Endometrial microvascular endothelial cells (primary cell): ENCODE results near the gene CD86. TPM values are rescaled to one million over a fixed set of nuclear protein-coding genes. Genes with fewer than 3 reads are reported as not detected.
"Not testable (repeated sequence)": the region's sequence is repeated elsewhere in the genome, so short reads cannot be mapped to it uniquely, and the experiment has no call there.

ENCODE experiments used
- in situ Hi-C: cut with HindIII; loops from 2 replicates; pipeline ENCODE4 v1.10.0; 2017; ENCODE audit warnings: low sequenced_read_pairs, low pct_unique_long_range_greater_than_20kb; ENCODE audit errors: inconsistent ontology term
- total RNA-seq: library from RNA; depleted of rRNA; stranded (reverse); fragments of >200 nt; gene quantifications from one replicate; pipeline ENCODE4 v1.2.3, GENCODE V29; 2015; ENCODE audit errors: inconsistent ontology term

Gene CD86
- total RNA-seq, 1 donor from 2014 or later: not detected

DNA sequence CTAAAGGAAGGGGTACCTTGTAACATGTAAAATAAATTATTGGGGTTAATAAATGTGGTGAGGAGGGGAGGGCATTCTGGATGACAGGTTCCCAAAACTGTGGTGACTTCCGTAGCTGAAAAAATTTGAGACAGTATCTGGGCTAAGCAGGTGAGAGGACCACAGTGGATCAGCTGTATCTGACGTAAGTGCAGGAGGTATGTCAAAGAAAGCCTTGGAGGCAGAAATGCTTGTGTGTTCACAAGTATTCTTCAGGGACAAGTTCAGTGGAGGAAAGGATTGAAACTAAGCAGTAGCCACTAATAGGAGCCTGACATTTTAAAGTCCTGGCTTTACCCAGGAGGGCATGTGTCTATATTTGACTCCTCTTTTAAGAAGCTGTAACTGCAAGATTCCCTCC lies 52.0 kb downstream of the CD86 start:
- in situ Hi-C loops: no loop called here

DNA sequence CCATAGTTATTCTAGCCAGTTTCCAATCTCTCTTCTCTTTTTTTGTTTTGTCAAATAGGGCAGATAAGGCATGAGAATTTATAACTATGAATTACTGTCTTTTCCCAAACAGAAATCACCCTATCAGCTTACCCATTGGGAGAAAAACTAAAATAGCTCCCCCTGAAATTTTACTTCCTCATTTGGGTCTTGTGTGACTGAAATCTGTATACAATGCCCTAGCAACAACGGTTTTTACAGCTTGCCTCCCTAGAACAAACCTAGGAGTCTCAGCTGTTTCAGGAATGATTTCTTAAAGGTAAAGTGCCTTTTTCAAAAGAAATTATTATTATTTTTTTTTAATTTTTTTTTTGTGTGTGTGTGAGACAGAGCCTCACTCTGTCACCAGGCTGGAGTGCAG lies 56.8 kb downstream of the CD86 start:
- in situ Hi-C loops: no loop called here

DNA sequence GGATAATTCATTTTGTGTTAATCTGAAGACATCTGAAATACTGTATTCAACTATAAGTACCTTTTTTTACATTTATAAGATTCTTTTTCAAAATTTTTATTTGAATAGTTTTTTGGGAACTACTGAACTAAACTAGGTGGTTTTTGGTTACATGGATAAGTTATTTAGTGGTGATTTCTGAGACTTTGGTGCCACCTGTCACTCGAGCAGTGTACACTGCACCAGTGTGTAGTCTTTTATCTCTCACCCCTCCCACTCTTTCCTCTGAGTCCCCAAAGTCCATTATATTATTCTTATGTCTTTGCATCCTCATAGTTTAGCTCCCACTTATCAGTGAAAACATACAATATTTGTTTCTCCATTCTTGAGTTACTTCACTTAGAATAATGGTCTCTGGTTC lies 57.6 kb downstream of the CD86 start:
- in situ Hi-C loops: no loop called here

DNA sequence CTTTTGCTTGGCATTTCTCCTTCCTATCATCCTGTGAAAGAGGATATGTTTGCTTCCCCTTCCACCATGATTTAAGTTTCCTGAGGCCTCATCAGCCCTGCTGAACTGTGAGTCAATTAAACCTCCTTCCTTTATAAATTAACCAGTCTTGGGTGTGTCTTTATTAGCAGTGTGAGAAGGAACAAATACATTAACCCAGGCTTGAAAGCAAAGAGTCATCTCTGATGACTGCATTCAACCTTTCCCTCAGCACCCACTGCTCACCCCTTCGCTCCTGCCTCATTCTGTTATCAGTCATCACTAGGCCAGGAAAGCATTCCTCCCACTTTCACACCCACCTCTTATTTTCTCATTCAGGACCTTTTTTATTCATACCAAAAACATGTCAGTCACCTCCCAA lies 68.7 kb downstream of the CD86 start:
- in situ Hi-C loops: no loop called here

DNA sequence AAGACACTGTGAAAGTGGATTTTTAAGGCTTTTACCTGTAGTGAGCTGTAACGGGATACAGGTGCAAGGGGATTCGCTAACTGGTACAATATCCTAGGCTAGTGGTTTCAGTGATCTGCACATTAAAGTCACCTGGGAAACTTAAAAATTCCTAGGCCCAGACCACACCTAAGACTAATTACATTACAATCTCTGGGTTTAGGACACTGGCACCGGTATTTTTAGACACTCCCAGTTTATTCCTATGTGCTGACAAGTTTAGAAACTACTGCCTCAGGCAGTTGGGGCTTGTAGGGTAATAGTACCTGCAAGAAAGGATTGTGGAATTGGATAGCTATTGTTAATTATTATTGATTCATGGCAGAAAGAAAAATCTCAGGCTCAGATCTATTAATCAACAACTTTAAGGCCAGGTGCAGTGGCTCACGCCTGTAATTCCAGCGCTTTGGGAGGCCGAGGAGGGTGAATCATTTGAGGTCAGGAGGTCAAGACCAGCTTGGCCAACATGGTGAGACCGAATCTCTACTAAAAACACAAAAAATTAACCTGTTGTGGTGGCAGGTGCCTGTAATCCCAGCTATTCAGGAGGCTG lies 77.9 kb downstream of the CD86 start:
- in situ Hi-C loops: no loop called here

DNA sequence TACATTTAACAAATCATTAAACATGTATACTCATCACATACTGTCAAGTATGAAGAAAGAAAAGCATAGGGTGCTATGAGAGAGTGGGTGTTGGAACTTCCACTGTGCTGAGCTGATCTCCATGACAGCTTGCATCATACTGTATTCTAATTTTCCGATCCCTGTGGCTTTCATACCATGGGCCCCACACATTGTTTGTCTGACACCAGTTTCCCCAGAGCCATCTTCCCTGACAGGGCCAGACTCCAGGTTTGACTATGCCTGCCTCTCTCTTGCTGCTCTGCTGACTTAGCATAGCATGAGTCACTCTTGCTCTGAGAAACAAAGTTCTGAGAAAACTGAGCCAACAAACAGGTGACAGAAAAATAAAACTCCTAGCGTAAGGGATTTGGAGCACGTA lies 91.3 kb downstream of the CD86 start:
- in situ Hi-C loops: no loop called here

DNA sequence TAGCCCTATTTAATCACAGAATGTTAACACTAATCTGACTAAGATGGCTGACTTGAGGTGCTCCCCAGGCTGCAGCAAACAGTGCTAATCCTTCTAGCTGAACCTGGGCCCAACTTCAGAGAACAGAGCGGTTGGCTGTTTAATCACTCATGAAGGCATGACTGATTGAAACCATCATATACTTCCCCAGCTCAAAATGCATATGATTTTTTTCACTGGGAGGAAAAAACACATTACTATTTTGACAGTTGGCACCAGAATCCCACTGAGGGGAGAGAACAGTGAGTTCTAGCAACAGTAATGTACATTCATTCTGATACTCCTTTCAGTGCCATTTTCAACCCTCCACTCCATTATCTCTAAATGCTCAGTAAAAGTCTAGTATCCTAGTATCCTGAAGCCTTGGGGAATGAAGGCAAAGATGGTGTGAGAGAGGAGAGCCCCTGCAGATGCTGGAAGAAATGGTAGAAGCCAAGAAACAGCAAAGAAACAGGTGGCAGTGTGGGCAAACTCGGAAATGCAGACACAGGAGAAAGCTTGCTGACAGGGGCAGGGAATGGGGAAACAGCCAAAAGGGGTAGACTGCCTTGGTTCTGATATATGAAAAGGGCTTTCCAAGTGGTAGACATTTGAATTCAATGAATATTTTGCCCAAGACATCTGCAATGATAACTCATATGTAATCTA lies 93.9 kb downstream of the CD86 start:
- in situ Hi-C loops: no loop called here

DNA sequence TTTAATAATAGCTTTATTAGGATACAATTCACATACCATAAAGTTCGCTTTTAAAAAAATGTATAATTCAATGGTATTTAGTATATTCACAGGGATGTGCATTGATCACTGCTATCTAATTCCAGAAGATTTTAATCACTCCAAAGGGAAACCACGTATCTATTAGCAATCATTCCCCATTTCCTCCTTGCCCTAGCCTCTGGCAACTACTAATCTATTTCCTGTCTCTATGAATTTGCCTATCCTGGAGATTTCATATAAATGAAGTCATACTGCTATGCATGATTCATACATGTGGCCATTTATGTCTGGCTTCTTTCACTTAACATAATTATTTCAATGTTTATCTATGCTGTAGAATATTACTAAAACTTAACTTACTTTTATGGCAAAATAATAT lies 96.3 kb downstream of the CD86 start:
- in situ Hi-C loops: no loop called here

DNA sequence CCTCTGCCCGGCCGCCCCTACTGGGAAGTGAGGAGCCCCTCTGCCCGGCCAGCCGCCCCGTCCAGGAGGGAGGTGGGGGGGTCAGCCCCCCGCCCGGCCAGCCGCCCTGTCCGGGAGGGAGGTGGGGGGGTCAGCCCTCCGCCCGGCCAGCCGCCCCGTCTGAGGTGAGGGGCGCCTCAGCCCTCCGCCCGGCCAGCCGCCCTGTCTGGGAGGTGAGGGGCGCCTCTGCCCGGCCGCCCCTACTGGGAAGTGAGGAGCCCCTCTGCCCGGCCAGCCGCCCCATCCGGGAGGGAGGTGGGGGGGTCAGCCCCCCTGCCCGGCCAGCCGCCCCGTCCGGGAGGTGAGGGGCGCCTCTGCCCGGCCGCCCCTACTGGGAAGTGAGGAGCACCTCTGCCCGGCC lies 109.8 kb downstream of the CD86 start:
- in situ Hi-C loops: not testable (repeated sequence)

DNA sequence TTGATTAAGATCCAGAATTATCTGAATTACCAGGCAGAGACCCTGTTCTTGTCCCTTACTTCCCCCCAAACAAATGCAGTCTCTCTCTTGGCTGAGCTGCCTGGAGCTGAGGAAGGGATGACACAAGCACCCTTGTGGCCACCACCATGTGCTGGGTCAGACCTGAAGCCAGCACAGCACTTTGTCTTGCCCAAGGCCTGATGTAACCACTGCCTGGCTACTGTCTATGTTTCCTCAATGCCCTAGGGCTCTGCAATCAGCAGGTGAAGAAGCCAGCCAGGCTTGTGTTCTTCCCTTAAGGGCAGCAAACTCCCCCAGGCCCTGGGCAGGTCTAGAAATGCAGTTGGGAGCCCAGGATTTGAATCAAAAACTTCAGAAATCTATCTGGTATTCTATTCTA lies 112.5 kb downstream of the CD86 start:
- in situ Hi-C loops: no loop called here

DNA sequence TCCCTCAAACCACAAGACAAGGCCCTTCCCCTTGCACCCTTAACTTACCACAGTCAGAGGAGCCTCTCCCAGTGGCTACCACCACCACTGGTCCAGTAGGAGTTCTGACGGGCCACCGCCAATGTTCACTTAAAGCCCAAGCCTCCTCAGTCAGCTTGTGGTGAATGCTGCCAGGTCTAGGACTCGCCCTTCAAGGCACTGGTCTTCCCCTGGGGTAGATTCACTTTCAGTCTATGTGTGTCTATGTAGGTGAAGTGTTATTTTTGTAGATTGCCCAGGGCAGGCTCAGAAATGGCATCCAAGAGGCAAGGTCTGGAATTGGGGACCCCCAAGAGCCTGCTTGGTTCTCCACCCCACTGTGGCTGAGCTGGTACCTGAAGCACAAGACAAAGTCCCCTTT lies 112.9 kb downstream of the CD86 start:
- in situ Hi-C loops: no loop called here

DNA sequence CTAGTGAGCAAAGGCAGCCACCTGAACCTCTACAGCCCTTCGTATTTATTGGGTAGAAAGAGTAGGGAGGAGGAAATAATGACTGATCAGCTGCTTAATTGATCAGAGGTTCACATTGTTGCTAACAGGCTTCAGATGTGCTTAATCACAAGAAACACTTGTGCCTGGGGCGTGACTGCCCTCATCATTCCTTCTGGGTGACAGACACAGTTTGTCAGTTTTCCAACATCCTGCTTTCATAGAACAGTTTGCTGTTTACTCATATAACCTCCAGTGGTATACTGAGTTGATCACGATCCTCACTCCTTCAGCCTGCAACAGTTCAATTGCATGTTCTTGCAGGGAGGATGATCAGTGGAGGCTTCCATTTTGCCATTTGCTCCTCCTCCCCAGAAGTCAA lies 114.7 kb downstream of the CD86 start:
- in situ Hi-C loops: no loop called here

Other genes starting within 250 kb of the CD86 start
- 8.4 TPM for gene IQCB1, start 220.3 kb upstream of the CD86 start, total RNA-seq
- gene EAF2, start 220.2 kb upstream of the CD86 start, total RNA-seq: 3.7 TPM
- 0.09 TPM for gene SLC15A2, start 161.0 kb upstream of the CD86 start, total RNA-seq
- not detected for gene ILDR1, start 33.1 kb upstream of the CD86 start, total RNA-seq
- gene CASR, start 128.3 kb downstream of the CD86 start, total RNA-seq: not detected